ENCODE results near the gene C1S.

Gene C1S

GRCh38 chr12:7017870-7018349 is 42.6 kb upstream of the C1S start:
- H3K4me3 ChIP-seq (ENCODE audit: control insufficient read depth, low read depth, low read length): peak overlapping the region; percentile 90
- DNase-seq (ENCODE audit: low read depth): no peak
- TF ChIP-seq CTCF (conservative IDR thresholded peaks at IDR 0.05; ENCODE audit: control insufficient read depth, insufficient read depth, low read depth, low read length): no peak

GRCh38 chr12:7018350-7019042 is 42.0 kb upstream of the C1S start, which contains the start of gene LPCAT3:
Gene LPCAT3 (minus strand): TSS chr12:7018476. CDS start chr12:7018424, 52 bp downstream.
- peak within 1 kb of the TSS; percentile 90 for H3K4me3 ChIP-seq (ENCODE audit: control insufficient read depth, low read depth, low read length)
- peak; percentile 89 for DNase-seq (ENCODE audit: low read depth)
- TF ChIP-seq CTCF (conservative IDR thresholded peaks at IDR 0.05; ENCODE audit: control insufficient read depth, insufficient read depth, low read depth, low read length): peak; percentile 70

- H3K4me3 ChIP-seq (ENCODE audit: control insufficient read depth, low read depth, low read length): peak overlapping the region; percentile 90
- DNase-seq (ENCODE audit: low read depth): no peak
- TF ChIP-seq CTCF (conservative IDR thresholded peaks at IDR 0.05; ENCODE audit: control insufficient read depth, insufficient read depth, low read depth, low read length): no peak
Measured at GRCh38 chr12:7019043-7019569, 41.4 kb upstream of the C1S start.

- no peak overlapping the region for H3K4me3 ChIP-seq (ENCODE audit: control insufficient read depth, low read depth, low read length)
- DNase-seq (ENCODE audit: low read depth): peak; percentile 27
- TF ChIP-seq CTCF (conservative IDR thresholded peaks at IDR 0.05; ENCODE audit: control insufficient read depth, insufficient read depth, low read depth, low read length): no peak
Measured at GRCh38 chr12:7021956-7022355, 38.6 kb upstream of the C1S start.

- no peak for TF ChIP-seq CTCF (conservative IDR thresholded peaks at IDR 0.05; ENCODE audit: control insufficient read depth, insufficient read depth, low read depth, low read length)
- DNase-seq (ENCODE audit: low read depth): no peak
- no peak overlapping the region for H3K4me3 ChIP-seq (ENCODE audit: control insufficient read depth, low read depth, low read length)
Measured at GRCh38 chr12:7023114-7023513, 37.4 kb upstream of the C1S start.

- no peak for TF ChIP-seq CTCF (conservative IDR thresholded peaks at IDR 0.05; ENCODE audit: control insufficient read depth, insufficient read depth, low read depth, low read length)
- DNase-seq (ENCODE audit: low read depth): no peak
- H3K4me3 ChIP-seq (ENCODE audit: control insufficient read depth, low read depth, low read length): no peak overlapping the region
Measured at GRCh38 chr12:7026854-7027253, 33.7 kb upstream of the C1S start.

Data from fibroblast of mammary gland (primary cell).